GM18499 (cell line): ENCODE measurements around the gene ZNF513.
"Not testable (repeated sequence)": the region's sequence is repeated elsewhere in the genome, so short reads cannot be mapped to it uniquely, and the experiment has no call there.

Experiments used
- ATAC-seq: cut with Tn5 transposase; IDR thresholded peaks from one replicate; pipeline ENCODE4 v1.9.1; 2021; ENCODE audit warnings: moderate number of reproducible peaks; ENCODE audit not compliant: insufficient read depth, unreplicated experiment

The ZNF513 gene, protein sequence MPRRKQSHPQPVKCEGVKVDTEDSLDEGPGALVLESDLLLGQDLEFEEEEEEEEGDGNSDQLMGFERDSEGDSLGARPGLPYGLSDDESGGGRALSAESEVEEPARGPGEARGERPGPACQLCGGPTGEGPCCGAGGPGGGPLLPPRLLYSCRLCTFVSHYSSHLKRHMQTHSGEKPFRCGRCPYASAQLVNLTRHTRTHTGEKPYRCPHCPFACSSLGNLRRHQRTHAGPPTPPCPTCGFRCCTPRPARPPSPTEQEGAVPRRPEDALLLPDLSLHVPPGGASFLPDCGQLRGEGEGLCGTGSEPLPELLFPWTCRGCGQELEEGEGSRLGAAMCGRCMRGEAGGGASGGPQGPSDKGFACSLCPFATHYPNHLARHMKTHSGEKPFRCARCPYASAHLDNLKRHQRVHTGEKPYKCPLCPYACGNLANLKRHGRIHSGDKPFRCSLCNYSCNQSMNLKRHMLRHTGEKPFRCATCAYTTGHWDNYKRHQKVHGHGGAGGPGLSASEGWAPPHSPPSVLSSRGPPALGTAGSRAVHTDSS

GRCh38 chr2:27380626-27381545 is at the start of gene ZNF513:
Gene ZNF513, minus strand, starts transcription at chr2:27380734. Its CDS starts 208 bp downstream, at chr2:27380526.
- peak; percentile 62 for ATAC-seq

DNA sequence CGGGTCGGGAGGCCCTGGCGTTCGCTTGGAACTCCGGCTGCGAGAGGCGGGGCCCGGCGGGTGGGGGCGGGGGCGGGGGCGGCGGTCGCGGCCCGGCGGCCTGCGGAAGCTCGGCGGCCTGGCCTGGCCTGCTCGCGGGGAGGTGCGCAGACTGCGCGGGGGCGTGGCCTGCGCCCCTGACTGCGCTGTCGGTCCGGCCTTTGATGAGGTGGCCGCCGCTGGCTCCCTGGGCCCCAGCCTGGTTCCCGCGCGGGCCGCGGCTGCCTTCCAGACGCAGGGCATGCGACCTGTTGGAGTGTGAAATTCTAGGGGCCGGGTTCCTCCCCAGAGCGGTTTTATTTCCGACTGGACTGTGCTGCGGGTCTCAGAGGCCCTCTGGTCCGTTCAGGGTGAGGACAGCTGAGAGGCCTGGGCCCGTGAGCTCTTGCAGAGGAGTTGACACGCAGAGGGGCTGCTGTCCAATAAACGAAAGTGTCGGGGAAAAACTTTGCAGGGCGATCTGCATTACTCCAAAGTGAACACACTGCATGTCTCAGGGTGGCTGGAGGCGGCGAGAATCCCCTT is 48.5 kb upstream of the ZNF513 start:
- peak; percentile 30 for ATAC-seq

DNA sequence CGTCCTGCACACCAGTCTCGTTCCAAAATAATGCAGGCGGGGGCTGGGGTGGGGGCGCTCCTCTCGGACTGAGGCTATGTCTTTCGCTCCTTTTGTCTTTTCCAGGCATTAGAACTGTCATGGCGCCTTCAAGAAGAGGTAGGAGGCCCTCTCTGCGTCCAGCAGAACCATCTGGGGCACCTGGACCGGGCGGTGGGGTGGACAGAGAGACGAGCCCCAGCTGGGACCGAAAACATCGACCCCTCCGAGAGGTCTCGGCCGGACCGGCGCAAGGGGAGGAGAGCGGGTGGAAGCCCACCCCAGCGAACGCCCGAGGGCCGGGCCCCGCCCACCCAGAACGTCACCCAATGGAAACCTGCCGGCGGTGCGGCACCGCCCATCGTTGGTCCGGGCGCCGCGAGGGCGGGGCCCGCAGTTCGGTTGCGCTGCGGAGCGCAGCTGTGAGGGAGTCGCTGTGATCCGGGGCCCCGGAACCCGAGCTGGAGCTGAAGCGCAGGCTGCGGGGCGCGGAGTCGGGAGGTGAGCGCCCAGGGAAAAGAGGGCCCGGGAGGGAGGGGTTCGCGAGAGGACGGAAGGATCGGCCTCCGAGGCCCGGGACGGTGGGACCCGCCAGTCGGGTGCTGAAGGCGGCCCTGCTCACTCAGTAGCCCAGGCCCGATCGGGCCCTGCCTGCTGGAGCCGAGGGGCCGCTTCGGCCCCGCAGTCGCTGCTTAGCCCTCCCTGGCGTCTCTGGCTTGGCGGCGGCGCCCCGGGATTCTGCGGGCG is 47.9 kb upstream of the ZNF513 start, which contains the start of gene NRBP1:
NRBP1 (plus strand) TSS at position 419 of the 765 bp plus-strand sequence. CDS start 4,643 bp downstream, outside the sequence.
- ATAC-seq = peak; percentile 61

DNA sequence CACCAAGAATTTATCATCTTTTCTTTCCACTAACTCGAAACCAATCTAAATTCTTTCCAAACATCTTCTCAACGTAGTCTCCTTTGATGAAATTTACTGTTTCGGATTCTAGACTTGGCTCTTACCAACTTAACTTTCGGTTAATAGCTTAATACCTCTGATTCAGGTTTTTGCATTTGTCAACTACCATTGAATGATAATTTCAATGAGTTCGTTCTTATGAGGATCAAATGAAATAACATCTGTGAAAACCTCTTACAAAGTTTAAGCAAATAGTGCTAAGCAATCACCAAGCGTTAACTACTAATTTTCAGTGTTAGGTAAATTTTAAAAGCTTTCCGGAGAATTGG is 47.3 kb upstream of the ZNF513 start:
- no peak for ATAC-seq

DNA sequence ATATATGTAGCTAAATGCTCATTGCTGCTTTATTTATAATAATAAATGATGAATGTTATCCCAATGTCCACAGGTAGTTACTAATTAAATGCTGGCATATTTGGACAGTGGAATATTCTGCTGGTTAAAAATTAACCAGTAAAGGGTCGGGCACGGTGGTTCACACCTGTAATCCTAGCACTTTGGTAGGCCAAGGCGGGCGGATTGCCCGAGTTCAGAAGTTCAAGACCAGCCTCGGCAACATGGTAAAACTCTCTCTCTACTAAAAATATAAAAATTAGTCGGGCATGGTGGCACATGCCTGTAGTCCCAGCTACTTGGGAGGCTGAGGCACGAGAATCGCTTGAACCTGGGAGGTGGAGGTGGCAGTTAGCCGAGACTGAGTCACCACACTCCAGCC is 44.5 kb upstream of the ZNF513 start:
- ATAC-seq = not testable (repeated sequence)

GRCh38 chr2:27422958-27423357 is 42.4 kb upstream of the ZNF513 start:
- ATAC-seq = no peak

- no peak for ATAC-seq
These were observed 41.2 kb upstream of the ZNF513 start for GRCh38 chr2:27421660-27422250.

GRCh38 chr2:27420996-27421395 is 40.5 kb upstream of the ZNF513 start:
- ATAC-seq = no peak

DNA sequence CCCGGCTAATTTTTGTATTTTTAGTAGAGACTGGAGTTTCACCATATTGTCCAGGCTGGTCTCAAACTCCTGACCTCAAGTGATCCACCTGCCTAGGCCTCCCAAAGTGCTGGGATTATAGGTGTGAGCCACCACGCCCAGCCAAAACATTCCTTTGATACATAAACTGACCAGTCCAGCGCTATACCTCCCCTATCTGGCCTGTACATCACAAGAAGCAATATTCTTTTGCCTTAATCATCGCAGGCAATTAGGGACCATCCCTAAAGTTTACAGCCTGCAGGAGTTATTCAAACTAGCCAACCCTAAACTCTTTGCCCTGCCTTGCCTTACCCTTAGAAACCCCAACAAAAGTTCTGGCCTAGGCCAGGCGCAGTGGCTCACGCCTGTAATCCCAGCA is 35.6 kb upstream of the ZNF513 start:
- no peak for ATAC-seq

- no peak for ATAC-seq
These were observed 32.1 kb upstream of the ZNF513 start for GRCh38 chr2:27412419-27413152.

DNA sequence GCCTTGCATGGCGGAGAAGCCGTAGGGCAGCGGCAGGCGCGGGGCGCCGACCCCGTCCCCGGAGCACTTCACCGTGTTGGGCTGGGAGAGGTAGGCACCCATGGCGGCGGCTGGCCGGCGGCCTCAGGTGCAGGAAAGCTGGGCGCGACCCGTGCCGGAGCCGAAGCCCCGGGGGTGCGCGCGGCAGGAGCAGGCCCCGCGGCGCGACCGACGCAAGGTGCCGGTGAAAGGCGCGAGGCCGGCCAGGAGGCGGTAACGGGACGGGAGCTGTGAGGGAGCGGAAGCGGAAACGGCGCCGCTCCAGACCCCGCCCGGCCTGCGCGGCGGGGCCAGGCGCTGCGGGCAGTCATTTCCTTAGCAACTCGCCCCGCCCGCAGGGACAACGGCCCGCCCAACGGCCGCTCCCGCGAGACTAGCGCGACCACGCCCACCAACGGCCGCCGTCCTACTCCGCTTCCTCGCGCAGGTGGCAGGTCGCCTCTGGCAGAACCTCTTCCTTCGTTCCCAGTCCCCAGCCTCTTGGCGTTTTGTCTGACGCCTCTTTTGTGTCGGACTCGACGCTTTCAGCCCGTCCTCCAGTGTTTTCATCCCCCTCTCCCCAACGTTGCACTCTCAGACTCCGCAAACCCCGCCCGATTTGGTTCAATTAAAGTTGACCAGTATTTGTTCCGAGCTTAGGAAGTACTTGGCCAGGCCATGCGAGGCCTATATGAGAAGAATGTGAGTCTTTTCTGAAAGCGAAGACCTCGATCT is 29.0 kb upstream of the ZNF513 start, which contains the start of gene PPM1G:
PPM1G (minus strand) TSS at position 271 of the 753 bp plus-strand sequence; CDS start at position 102, 169 bp downstream.
- ATAC-seq = peak; percentile 70

DNA sequence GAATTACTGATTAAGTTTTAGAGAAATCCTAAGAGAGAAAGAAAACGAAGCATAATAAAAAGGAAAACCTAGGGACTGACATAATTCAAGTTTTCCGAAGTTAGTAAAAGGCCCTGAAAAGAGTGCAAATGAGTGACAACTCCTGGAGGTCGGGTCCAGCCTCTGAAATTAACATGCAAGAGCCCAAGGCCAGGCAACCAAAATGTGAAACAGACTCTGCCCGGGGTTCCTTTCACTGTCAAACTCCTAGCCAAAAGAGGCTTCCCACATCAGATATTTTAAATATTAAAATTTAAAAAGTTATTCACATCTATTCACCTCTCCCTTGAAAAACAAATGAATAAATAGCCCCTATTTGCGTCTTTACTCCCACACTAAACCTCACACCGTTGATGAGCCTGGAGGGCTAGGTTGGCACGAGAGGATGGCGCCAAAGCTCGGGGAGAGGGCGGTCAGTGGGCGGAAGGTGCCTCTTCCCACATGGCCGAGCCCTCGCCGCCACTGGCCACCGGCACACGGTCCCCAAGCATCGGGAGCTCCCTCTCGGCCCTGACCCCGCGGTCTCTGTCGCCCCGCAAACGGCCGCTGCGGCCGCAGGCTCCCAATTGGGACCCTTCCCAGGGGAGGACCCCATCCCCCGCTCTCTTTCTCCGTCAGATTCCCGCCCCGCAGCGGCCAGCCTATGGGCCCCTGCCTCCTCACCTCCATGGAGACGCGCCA is 28.2 kb upstream of the ZNF513 start:
- peak; percentile 13 for ATAC-seq

DNA sequence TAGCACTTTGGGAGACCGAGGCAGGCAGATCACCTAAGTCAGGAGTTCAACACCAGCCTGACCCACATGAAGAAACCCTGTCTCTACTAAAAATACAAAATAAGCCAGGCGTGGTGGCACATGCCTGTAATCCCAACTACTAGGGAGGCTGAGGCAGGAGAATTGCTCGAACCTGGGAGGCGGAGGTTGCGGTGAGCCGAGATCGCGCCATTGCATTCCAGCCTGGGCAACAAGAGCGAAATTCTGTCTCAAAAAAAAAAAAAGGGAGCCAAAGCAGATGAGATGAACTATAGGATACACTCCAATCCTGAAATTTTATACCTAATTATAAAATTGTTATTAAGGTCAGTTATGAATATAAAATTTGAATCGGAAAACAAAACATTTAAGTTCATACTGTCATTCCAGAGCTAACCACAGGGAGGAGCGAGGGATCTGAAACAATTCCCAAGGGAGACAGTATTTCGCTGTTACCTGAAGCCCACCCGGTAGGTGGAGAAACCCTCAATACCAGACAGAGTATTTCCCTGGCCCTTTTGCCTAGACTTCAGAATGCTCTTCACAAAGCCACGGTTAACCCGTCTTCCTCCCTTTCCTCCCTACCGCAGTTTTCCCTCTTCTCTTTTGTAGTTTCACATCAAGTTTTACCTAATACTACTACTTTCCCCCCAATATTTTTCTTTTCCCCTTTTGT is 27.4 kb upstream of the ZNF513 start:
- ATAC-seq = no peak

- no peak for ATAC-seq
These were observed 20.0 kb upstream of the ZNF513 start for GRCh38 chr2:27400348-27401135.

DNA sequence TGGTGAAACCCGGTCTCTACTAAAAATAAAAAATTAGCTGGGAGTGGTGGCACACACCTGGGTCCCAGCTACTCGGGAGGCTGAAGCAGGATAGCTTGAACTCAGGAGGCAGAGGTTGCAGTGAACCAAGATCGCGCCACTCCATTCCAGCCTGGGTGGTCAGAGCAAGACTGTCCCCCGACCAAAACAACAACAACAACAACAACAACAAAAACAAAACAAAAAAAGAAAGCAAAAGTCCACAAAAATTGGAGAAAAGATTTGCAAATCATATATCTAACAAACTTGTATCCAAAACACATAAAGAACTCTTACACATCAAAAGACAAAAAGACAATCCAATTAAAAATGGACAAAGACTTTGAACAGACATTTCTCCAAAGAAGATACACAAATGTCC is 18.4 kb upstream of the ZNF513 start:
- no peak for ATAC-seq

DNA sequence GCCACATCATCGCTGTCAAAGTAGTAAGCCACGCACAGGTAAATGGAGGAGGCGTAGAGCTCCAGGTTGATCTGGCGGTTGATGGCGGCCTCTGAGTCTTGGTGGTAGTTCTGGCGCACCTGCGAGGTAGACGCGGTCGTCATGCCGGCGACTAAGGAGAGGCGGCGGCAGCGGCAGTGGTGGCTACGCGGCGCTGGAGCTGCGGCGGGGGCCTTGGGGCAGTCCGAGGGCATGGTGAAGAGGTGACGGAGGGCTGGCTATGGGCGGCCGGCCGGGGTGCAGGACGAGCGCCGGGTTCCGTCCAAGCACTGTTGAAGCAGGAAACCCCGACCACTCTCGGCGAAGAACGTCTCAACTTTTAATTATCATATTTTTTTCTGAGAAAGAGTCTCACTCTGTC is 12.7 kb upstream of the ZNF513 start:
- ATAC-seq = no peak
